ENCODE results near the gene RFX2. TPM values are rescaled to one million over a fixed set of nuclear protein-coding genes. Genes with fewer than 3 reads are reported as not detected.

RFX2 gene
- total RNA-seq, 4 donors from 2014 or later, result 0.31 to 10.5 (median 2.2) TPM

DNA sequence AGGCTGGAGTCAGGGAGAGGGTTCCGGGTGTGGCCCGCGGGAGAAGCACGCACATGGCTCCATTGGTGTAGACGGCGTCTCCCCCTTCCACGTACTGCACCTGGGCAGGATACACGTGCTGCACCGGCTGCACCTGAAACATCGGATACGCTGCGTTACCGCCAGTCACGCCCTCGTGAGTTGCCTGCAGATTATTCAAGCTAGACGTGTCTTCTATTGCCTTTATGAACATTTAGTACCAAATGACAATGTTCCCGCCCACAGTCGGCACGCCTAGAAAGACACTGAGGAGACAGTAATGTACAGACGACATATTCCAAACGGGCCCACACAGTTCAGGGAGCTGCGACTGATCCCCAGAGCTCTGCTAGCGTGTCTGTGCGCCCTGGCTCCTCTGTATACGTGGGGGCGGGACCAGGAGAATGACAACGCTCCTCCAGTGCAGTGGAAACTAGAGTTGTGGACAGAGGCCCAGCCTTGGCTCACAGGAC is 68.3 kb downstream of the RFX2 start:
- Histone ChIP-seq H3K9me3 (no peaks in the 10 kb centered on the region), H3K4me3 (no peak overlapping the region), H3K4me1 (no peaks in the 10 kb centered on the region), H3K27me3 (no peaks in the 10 kb centered on the region), H3K36me3 (no peaks in the 10 kb centered on the region), H3K27ac (no peak overlapping the region)
- no peak for ATAC-seq
- in situ Hi-C loops (cut with MboI; ENCODE audit: low sequenced_read_pairs in 4 of 4), result loop anchor here in 1 of 4 donors (25.0 kb wide), 1 partner anchor 270 kb away; no protein-coding TSS in a partner anchor
- TF ChIP-seq, protein P1, sequence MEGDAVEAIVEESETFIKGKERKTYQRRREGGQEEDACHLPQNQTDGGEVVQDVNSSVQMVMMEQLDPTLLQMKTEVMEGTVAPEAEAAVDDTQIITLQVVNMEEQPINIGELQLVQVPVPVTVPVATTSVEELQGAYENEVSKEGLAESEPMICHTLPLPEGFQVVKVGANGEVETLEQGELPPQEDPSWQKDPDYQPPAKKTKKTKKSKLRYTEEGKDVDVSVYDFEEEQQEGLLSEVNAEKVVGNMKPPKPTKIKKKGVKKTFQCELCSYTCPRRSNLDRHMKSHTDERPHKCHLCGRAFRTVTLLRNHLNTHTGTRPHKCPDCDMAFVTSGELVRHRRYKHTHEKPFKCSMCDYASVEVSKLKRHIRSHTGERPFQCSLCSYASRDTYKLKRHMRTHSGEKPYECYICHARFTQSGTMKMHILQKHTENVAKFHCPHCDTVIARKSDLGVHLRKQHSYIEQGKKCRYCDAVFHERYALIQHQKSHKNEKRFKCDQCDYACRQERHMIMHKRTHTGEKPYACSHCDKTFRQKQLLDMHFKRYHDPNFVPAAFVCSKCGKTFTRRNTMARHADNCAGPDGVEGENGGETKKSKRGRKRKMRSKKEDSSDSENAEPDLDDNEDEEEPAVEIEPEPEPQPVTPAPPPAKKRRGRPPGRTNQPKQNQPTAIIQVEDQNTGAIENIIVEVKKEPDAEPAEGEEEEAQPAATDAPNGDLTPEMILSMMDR (IDR thresholded peaks at IDR 0.05 in 4 of 5, conservative IDR thresholded peaks at IDR 0.05 in 1 of 5), result no peak
- no peak for TF ChIP-seq POLR2A (IDR thresholded peaks at IDR 0.05)
- no peak for DNase-seq
- intact Hi-C loops (cut with DNase I; ENCODE audit: low total_unique reads), result no loop called here

DNA sequence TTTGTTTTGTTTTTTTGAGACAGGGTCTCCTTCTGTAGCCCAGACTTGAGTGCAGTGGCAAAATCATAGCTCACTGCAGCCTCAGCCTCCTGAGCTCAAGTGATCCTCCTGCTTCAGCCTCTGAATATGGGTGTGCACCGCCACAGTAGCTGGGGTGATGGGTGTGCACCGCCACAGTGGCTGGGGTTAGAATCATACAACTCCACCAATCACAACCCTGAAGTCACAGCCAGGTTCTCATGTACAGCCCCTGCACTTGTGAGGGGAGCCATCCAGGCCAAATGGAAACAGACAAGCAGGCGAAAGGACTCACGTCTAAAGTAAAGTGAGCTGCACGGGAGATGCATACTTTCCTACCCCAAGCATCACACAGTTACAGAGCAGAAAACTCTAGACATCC is 69.2 kb downstream of the RFX2 start:
- DNase-seq, result no peak
- no peaks in the 10 kb centered on the region for H3K27me3 ChIP-seq
- no peak overlapping the region for H3K4me3 ChIP-seq
- no peak overlapping the region for H3K27ac ChIP-seq
- no peaks in the 10 kb centered on the region for H3K9me3 ChIP-seq
- H3K36me3 ChIP-seq, result no peaks in the 10 kb centered on the region
- in situ Hi-C loops (cut with MboI; ENCODE audit: low sequenced_read_pairs in 4 of 4), result loop anchor here in 1 of 4 donors (25.0 kb wide), 1 partner anchor 271 kb away; no protein-coding TSS in a partner anchor
- no peaks in the 10 kb centered on the region for H3K4me1 ChIP-seq
- no peak for ATAC-seq
- intact Hi-C loops (cut with DNase I; ENCODE audit: low total_unique reads), result no loop called here
- no peak for TF ChIP-seq POLR2A (IDR thresholded peaks at IDR 0.05)
- TF ChIP-seq, protein P1 (IDR thresholded peaks at IDR 0.05 in 4 of 5, conservative IDR thresholded peaks at IDR 0.05 in 1 of 5), result no peak

- Histone ChIP-seq H3K36me3 (no peaks in the 10 kb centered on the region), H3K27ac (no peak overlapping the region), H3K4me1 (no peaks in the 10 kb centered on the region), H3K9me3 (no peaks in the 10 kb centered on the region), H3K4me3 (no peak overlapping the region), H3K27me3 (no peaks in the 10 kb centered on the region)
- intact Hi-C loops (cut with DNase I; ENCODE audit: low total_unique reads) (no loop called here), in situ Hi-C loops (cut with MboI; ENCODE audit: low sequenced_read_pairs in 4 of 4) (loop anchor here in 1 of 4 donors (25.0 kb wide), 1 partner anchor 273 kb away; no protein-coding TSS in a partner anchor)
- TF ChIP-seq, protein P1 (IDR thresholded peaks at IDR 0.05 in 4 of 5, conservative IDR thresholded peaks at IDR 0.05 in 1 of 5), result no peak
- no peak for TF ChIP-seq POLR2A (IDR thresholded peaks at IDR 0.05)
- ATAC-seq (no peak), DNase-seq (no peak)
These were observed 70.6 kb downstream of the RFX2 start for GRCh38 chr19:6039566-6040225.

DNA sequence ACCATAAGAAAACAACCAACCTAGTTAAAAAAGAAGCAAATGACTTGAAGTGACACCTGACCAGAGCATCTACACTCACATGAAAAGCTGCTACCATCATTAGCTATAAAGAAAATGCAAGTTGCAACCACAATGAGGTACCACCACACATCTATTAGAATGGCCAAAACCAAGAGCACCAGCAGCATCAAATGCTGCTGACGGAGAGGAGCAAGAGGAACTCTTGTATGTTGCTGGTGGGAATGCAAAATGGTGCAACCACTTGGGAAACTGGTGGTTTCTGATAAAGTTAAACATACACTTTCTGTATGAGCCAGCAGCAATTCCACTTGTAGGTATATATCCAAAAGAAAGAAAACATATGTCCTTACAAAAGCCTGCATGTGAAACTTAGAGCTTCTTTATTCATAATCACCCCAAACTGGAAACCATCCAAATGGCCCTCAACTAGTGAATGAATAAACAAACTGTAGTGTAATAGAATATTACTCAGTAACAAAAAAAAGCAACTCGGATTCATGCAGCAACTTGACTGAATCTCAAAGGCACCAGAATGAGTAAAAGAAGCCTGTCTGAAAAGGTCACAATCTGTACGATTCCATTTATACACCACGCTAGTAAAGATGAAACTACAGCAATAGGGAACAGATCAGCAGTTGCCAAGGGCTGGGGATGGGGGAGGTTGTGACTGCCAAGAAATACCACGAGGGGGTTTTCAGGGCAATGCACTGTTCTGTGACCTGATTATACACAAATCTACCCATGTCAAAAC is 71.5 kb downstream of the RFX2 start:
- TF ChIP-seq, protein P1 (IDR thresholded peaks at IDR 0.05 in 4 of 5, conservative IDR thresholded peaks at IDR 0.05 in 1 of 5), result no peak
- no peak for TF ChIP-seq POLR2A (IDR thresholded peaks at IDR 0.05)
- intact Hi-C loops (cut with DNase I; ENCODE audit: low total_unique reads) (no loop called here), in situ Hi-C loops (cut with MboI; ENCODE audit: low sequenced_read_pairs in 4 of 4) (loop anchor here in 1 of 4 donors (25.0 kb wide), 1 partner anchor 273 kb away; no protein-coding TSS in a partner anchor)
- H3K36me3 ChIP-seq, result no peaks in the 10 kb centered on the region
- no peaks in the 10 kb centered on the region for H3K27me3 ChIP-seq
- H3K4me1 ChIP-seq, result no peaks in the 10 kb centered on the region
- H3K27ac ChIP-seq, result no peak overlapping the region
- ATAC-seq, result no peak
- no peak overlapping the region for H3K4me3 ChIP-seq
- DNase-seq, result no peak
- no peaks in the 10 kb centered on the region for H3K9me3 ChIP-seq

Measured in gastrocnemius medialis (tissue), 4 donors.